Measurements from ENCODE around the gene PTPRT. TPM values are rescaled to one million over a fixed set of nuclear protein-coding genes. Genes with fewer than 3 reads are reported as not detected.

The PTPRT gene
- total RNA-seq, 6 donors from 2014 or later = 0.20 to 7.1 (median 3.8) TPM

DNA sequence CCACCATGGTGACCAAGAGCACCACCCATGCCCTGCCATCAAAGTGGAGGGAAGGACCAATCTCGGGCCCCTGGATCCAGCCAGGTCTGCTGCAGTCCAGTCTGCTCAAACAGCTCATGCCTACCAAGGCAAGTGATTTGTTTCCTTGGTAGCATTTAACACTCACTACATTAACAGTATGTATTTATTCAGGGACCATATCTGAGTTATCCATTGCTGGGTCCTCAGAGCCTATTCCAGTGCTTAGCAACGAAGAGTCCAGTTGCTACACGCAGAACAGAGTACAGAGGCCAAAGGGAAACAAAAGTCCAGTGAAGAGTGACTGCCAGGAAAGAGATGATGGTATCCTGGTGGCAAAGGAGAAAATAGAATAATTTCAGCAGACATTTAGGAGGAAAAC lies 352.2 kb downstream of the PTPRT start:
- Histone ChIP-seq H3K36me3 (no peaks in the 10 kb centered on the region), H3K4me3 (no peak overlapping the region), H3K27ac (no peak overlapping the region), H3K27me3 (no peaks in the 10 kb centered on the region), H3K4me1 (no peaks in the 10 kb centered on the region), H3K9me3 (no peaks in the 10 kb centered on the region)
- no peak for ATAC-seq (ENCODE audit: low FRiP score in 2 of 2)
- DNase-seq = no peak
- WGBS, 2 donors = 79 to 81% methylated on average over 3 of the region's 3 CpGs
- TF ChIP-seq POLR2AphosphoS5 (IDR thresholded peaks at IDR 0.05) (no peak), EP300 (IDR thresholded peaks at IDR 0.05) (no peak), POLR2A (IDR thresholded peaks at IDR 0.05) (no peak)
- TF ChIP-seq, protein P1, sequence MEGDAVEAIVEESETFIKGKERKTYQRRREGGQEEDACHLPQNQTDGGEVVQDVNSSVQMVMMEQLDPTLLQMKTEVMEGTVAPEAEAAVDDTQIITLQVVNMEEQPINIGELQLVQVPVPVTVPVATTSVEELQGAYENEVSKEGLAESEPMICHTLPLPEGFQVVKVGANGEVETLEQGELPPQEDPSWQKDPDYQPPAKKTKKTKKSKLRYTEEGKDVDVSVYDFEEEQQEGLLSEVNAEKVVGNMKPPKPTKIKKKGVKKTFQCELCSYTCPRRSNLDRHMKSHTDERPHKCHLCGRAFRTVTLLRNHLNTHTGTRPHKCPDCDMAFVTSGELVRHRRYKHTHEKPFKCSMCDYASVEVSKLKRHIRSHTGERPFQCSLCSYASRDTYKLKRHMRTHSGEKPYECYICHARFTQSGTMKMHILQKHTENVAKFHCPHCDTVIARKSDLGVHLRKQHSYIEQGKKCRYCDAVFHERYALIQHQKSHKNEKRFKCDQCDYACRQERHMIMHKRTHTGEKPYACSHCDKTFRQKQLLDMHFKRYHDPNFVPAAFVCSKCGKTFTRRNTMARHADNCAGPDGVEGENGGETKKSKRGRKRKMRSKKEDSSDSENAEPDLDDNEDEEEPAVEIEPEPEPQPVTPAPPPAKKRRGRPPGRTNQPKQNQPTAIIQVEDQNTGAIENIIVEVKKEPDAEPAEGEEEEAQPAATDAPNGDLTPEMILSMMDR (IDR thresholded peaks at IDR 0.05) = no peak

DNA sequence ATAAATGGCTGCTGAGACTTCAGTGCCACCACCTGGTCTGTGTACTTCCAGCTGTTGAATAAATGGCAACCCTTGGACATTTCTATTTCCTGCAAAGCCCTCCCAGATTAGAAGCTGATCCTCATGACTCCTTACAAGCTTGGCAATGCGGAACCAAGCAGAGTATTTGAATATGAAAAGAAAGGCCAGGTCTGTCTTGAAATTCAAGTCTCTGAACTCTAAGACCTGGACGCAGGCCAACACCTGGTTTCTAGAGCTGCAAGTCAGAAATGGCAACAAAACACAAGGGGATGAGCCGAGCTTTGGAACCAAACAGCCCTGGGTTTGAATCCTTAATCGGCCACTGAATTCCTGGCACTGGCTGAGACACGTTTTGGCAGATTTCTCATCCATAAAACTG lies 353.4 kb downstream of the PTPRT start:
- TF ChIP-seq POLR2A (IDR thresholded peaks at IDR 0.05) (no peak), POLR2AphosphoS5 (IDR thresholded peaks at IDR 0.05) (no peak), EP300 (IDR thresholded peaks at IDR 0.05) (no peak)
- TF ChIP-seq, protein P1 (IDR thresholded peaks at IDR 0.05) = no peak
- H3K27ac ChIP-seq = no peak overlapping the region

DNA sequence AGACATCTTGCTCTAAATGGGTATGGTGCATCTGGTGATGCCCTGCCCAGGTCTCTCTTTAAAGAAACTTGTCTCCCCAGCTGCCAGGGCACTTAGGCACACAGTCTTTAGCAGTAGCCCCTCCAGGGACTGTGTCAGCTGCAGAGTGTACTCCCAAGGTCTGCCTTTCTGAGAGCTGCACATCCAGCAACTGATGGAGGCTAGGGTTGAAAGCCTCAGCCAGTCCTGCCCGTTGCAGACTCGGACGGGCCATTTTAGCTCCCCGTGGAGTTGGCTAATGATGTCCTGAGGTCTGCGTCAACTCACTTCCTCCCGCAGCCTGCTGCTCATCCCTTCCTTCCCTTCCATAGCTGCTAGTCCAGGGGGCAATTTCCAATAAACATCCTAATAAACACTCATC lies 381.8 kb downstream of the PTPRT start:
- DNase-seq = no peak
- ATAC-seq (ENCODE audit: low FRiP score in 2 of 2) = no peak
- WGBS, 2 donors = 61 to 74% methylated on average over 6 of the region's 6 CpGs
- H3K27ac ChIP-seq = no peak overlapping the region
- H3K27me3 ChIP-seq = no peaks in the 10 kb centered on the region
- H3K4me3 ChIP-seq = no peak overlapping the region
- H3K4me1 ChIP-seq = no peaks in the 10 kb centered on the region
- H3K9me3 ChIP-seq = no peaks in the 10 kb centered on the region
- H3K36me3 ChIP-seq = no peaks in the 10 kb centered on the region
- TF ChIP-seq POLR2AphosphoS5 (IDR thresholded peaks at IDR 0.05) (no peak), POLR2A (IDR thresholded peaks at IDR 0.05) (no peak), EP300 (IDR thresholded peaks at IDR 0.05) (no peak)
- TF ChIP-seq, protein P1 (IDR thresholded peaks at IDR 0.05) = no peak

More for the DNA sequence above, 353.4 kb downstream of the PTPRT start:
- ATAC-seq (ENCODE audit: low FRiP score in 2 of 2) (no peak), DNase-seq (no peak)
- 59 to 64% methylated on average over 5 of the region's 5 CpGs for WGBS, 2 donors
- Histone ChIP-seq H3K36me3 (no peaks in the 10 kb centered on the region), H3K27me3 (no peaks in the 10 kb centered on the region), H3K4me3 (no peak overlapping the region), H3K9me3 (no peaks in the 10 kb centered on the region), H3K4me1 (no peaks in the 10 kb centered on the region)

DNA sequence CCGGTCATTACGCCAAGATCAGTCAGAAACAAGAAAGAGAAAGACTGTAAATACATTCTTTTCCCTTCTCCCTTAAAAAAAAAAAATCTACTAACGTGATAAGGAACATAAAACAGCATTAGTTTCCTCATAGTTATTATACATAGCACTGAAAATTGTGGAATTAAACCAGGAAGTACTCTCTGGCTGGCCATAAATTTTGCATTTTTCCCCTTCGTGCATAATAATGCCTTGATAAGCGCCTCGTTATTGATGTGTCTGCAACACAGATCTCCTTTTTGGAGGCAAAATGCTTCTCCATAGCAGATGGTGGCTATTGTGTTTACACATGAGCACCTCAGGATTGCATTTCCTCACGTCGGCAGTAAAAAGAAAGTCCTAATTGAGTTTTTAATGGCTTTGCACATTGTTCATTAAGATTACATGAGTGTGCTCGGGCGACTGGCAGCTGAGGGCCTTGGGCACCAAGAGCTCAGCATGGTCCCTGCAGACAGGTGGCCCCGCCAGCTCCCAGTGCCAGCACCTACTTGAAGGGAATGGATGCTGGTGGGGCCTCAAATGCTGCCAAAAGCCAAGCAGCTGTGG lies 394.5 kb downstream of the PTPRT start:
- ATAC-seq (ENCODE audit: low FRiP score in 2 of 2) = no peak

More for the DNA sequence above, 394.5 kb downstream of the PTPRT start:
- Histone ChIP-seq H3K36me3 (no peaks in the 10 kb centered on the region), H3K4me1 (no peaks in the 10 kb centered on the region), H3K9me3 (no peaks in the 10 kb centered on the region), H3K27ac (no peak overlapping the region), H3K27me3 (no peaks in the 10 kb centered on the region), H3K4me3 (no peak overlapping the region)
- 70 to 77% methylated on average over 11 of the region's 11 CpGs for WGBS, 2 donors
- TF ChIP-seq EP300 (IDR thresholded peaks at IDR 0.05) = no peak
- TF ChIP-seq, protein P1 (IDR thresholded peaks at IDR 0.05) = no peak
- no peak for TF ChIP-seq POLR2AphosphoS5 (IDR thresholded peaks at IDR 0.05)
- TF ChIP-seq POLR2A (IDR thresholded peaks at IDR 0.05) = no peak
- no peak for DNase-seq
